PC-9 (cell line): ENCODE data around the gene SPAG17.

Experiments used
- EZH2 ChIP-seq: fragments of 200-600 bp; sonication (generic); IDR thresholded peaks from 2 replicates; pipeline ENCODE4 v1.8.0; 2017; ENCODE audit warnings: antibody characterized with exemption, low read depth
- TF ChIP-seq, protein P1 (sequence below): fragments of 200-600 bp; sonication (generic); conservative IDR thresholded peaks from 2 replicates; pipeline ENCODE4 v1.6.1; 2017; ENCODE audit warnings: mixed run types, antibody characterized with exemption, mild to moderate bottlenecking, moderate library complexity

- TF ChIP-seq, protein P1, sequence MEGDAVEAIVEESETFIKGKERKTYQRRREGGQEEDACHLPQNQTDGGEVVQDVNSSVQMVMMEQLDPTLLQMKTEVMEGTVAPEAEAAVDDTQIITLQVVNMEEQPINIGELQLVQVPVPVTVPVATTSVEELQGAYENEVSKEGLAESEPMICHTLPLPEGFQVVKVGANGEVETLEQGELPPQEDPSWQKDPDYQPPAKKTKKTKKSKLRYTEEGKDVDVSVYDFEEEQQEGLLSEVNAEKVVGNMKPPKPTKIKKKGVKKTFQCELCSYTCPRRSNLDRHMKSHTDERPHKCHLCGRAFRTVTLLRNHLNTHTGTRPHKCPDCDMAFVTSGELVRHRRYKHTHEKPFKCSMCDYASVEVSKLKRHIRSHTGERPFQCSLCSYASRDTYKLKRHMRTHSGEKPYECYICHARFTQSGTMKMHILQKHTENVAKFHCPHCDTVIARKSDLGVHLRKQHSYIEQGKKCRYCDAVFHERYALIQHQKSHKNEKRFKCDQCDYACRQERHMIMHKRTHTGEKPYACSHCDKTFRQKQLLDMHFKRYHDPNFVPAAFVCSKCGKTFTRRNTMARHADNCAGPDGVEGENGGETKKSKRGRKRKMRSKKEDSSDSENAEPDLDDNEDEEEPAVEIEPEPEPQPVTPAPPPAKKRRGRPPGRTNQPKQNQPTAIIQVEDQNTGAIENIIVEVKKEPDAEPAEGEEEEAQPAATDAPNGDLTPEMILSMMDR = no peak
- no peak for TF ChIP-seq EZH2
These were observed 32.3 kb upstream of the SPAG17 start for GRCh38 chr1:118217141-118217838.
